Measurements from ENCODE around the gene EPHB2.
"Not testable (repeated sequence)": the region's sequence is repeated elsewhere in the genome, so short reads cannot be mapped to it uniquely, and the experiment has no call there.

The EPHB2 gene

DNA sequence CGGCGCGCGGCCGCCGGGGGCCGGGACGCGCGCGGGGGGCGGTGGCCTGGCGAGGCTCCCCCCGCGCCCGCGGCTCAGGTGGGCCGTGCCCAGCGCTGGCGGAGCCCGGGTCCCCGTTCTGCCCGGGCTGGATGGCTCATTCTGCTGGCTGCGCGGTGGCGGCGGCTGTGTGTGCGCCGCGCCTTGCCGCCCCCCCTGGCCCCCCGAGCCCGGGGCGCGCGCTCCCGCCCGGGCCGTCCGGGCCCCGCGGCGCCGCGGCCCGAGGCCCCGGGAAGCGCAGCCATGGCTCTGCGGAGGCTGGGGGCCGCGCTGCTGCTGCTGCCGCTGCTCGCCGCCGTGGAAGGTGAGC, at the start of gene EPHB2:
Gene EPHB2, plus strand, starts transcription at position 139 of the 349 bp plus-strand sequence. Its CDS starts 144 bp downstream, at position 283.
- no peak for DNase-seq (ENCODE audit: low read depth)

DNA sequence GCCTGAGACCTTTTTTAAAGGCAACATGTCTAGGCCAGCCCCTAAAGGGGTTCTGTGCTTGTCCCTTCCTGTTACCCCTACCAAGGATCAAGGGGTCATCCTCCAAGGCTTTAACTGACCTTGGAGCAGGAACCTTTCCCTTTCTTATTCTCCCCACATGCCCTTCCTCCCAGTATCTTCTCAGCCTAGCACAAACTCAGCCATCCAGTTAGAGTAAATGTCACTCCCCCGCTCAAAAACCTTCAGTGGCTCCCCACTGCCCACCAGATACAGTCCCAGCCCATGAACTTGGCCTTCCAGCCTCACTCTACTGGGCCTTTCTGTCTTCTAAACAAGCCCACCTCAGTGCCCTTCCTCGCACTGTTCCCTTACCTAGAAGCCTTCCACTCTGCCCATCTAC, 48.8 kb upstream of the EPHB2 start:
- DNase-seq (ENCODE audit: low read depth) = no peak

DNA sequence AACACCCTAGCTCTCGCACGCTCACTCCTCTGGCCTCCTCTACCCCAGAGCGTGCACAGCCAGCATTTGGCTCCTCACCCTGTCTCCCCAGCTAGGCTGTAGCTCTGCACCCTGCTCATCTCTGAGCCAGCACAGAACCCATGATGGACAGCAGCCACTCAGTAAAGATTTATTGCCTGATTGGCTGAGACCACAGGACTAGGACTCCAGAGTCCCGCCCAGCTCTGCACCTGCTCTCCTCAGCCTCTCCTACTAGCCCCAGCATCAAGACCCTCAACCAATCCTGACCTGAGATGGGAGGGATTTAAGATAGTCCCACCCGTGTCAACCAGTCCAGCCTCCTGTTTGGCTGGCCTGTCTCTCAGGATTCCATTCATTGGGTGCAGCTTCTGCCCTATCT, 48.3 kb upstream of the EPHB2 start:
- DNase-seq (ENCODE audit: low read depth) = no peak

DNA sequence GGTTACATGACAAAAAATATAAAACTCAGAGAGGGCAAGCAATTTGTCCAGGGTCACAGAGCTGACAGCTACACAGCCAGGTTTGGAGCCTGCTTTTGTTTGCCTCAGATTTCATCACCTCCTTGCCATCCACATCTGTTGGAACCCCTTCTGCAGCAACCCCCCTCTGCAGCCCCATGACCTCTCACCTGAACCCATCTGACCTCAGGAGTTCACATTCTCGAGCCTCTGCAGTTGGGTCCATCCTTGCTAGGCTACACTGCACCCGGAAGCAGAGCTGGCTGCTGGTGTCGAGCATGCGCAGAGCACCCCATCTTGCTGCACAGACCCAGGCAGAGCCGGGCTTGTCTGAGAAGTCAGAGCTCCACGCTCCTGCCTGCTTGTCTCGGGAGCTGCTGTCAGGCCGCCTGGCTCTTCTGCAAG, 47.6 kb upstream of the EPHB2 start:
- no peak for DNase-seq (ENCODE audit: low read depth)

DNA sequence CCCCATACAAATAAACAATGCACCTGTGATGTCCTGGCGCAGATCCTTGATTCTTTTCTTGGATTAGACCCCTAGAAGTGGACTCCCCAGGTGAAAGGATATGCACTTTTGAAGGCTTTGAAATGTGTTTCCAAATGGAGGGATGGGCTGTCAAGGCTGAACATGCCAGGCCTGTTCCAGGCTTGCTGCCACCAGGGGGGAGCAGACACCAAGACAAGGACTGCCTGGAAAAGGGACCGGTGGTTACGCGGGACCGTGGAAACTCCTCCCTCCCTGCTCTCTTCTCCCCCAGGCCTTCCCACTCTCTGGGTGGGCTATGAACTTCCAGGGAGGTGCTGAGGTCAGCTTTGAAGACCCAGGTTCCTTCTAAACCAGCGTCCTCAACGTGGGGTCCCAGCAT, 44.9 kb upstream of the EPHB2 start:
- DNase-seq (ENCODE audit: low read depth) = no peak

DNA sequence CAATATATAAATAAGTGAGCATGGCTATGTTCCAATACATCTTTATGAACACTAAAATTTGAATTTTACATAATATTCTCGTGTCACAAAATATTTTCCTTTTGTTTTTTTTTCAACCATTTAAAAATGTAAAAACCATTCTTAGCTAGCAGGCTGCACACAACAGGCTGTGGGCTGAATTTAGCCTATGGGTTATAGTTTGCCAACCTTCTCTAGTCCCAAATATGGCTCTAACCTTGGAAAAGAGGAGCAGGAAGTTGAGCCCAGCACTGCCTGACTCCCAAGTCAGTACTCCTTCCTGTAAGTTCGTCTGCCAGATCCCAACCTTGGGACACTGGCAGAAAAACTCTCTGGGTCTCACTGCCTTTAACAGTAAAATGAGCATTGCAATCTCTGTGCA, 44.2 kb upstream of the EPHB2 start:
- no peak for DNase-seq (ENCODE audit: low read depth)

DNA sequence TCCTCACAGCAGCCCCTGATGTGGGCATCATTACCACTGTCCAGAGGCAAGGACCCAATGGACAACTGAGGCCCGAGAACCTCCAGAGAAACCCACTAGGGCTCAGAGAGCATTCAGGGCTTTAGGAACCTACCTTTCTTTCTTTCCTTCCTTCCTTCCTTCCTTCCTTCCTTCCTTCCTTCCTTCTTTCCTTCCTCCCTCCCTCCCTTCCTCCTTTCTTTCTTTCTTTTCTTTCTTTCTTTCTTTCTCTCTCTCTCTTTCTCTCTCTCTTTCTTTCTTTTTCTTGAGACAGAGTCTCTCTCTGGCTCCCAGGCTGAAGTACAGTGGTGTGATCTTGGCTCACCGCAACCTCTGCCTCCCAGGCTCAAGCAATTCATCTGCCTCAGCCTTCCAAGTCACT, 41.8 kb upstream of the EPHB2 start:
- not testable (repeated sequence) for DNase-seq (ENCODE audit: low read depth)

DNA sequence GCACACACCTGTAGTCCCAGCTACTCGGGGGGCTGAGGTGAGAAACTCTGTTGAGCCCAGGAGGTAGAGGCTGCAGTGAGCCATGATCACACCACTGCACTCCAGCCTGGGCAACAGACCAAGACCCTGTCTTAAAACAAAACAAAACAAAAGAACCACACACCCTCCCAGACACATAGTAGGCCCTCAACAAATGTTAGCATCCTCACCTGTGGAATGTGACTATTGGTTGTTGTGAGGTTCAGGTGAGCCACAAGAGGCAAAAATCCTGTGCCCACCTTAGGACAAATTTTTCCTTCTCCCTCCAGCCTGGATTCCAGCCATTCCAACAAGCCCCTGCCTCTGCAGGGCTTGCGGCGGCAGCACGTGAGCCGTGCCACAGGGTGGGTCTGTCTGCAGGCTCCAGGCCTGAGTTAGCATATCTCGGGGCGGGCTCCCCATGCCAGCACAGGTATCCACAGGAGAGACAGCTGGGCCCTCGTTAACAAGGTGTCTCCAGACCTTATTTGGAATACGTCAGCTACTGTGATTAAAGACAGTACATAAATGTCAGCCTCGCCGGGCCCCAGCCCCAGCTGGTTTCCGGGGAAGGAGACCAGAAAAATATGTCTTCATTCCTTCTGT, 40.2 kb upstream of the EPHB2 start:
- DNase-seq (ENCODE audit: low read depth) = no peak

DNA sequence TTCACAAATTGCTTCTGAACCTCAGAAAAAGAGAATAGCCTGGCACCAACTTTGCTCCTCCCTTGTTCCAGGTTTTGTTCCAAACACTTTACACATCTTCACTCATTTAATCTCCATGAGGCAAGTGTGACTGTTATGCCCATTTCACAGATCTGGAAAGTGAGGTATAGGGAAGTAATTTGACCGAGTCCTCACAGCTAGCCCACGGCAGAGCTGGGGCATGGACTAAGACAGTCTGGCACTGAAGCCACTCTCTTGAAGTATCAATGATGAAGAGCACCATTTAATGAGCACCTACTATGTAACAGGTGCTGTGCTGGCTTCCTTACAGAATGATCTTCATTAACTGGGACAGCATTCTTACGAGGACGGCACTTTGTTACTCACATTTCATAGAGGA, 38.6 kb upstream of the EPHB2 start:
- no peak for DNase-seq (ENCODE audit: low read depth)

DNA sequence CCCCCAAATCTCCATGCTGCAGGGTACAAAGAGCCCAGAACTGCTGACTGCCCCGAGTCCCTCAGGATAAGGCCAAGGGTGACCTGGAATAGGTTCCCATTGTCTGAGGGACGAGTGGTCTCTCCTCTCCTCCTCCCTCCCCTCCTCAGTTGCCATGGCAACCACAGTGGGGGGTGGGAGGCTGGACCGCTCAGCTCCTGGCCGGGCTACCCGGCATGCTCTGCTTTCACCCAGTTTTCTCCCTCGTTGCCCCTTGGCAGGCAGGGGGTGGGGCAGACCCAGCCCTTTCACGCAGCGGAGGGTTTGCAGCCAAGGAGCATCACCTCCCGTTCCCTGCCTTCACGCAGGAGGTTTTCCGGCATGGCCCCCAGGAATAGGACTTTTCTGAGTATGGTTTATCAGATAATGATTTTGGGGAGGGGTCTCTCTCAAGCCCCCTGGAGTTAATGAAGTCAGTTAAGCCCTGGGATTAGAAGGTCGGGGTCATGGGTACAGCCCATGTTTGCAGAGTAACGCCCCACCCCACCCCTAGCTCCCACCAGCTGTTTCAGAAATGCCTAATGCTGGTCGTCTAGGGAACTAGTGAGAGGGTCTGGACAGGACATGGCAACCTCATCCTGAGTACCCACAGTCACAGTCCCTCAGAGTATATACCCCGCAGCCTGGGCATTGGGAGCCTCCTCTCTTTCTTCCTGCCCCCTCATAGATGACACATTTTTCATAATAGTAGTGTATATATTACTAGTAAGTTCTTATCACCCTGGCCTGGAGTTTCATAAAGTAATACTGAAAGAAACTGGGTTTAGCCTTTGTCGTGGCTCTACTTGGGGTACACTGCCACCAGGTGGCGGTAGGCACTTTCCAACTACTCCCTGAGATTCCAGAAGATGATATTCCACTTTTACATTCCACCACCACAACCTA, 36.9 kb upstream of the EPHB2 start:
- DNase-seq (ENCODE audit: low read depth) = peak; percentile 7

DNA sequence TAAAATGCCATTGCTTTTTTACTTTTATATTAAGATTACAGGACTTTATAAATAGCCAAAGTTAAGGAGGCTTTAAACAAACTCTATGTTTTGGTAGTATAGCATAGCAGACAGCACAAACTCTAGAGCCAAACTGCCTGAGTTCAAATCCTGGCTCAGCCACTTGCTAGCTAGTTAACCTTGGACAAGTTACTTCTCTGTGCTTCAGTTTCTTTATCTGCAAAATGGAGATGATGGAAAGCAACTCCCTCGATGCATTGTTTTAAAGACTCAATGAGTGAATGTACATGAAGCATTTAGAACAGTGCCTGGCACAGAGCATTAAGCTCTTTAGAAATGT, 36.3 kb upstream of the EPHB2 start:
- no peak for DNase-seq (ENCODE audit: low read depth)

DNA sequence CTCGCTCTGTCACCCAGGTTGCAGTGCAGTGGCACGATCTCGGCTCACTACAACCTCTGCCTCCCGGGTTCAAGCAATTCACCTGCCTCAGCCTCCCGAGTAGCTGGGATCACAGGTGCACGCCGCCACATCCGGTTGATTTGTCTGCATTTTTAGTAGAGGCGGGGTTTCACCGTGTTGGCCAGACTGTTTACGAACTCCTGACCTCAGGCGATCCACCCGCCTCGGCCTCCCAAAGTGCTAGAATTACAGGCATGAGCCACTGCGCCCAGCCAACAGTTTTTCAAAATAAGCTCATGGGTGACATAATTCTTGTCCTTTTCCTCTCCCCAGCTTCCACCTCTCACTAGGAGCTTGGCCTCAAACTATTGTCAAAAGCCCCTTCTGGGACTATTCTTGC, 34.5 kb upstream of the EPHB2 start:
- DNase-seq (ENCODE audit: low read depth) = not testable (repeated sequence)

DNA sequence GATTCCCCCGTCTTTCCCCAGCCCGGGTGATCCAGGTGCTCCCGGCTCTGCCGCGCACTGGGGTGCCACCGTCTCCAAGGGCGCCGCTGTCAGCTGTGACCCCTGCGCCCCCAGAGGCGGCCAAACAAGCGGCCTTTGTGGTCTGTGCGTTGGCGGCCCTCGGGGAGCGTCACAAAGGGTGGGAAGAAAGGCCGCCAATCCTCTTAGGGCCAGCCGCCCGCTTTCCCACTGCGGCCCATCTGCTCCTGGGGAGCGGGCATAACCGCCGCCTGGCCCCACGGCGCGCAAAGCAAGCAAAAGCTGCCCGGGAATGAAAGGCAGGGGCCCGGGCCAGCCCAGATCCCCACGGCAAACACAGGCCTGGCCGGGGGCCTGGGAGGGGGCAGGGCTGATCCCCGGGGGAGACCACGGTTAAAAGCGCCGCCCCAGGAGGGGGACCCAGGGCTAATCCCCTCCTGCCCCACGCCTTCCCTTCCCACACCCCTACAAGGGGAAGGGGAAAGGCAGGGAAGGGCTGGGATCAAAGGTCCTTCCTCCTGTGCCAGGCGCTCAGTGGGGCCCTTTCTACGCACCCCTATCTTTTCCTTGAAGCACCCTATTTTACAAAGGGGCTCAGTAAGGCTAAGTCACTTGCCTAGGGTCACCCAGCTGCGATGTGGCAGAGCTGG, 33.6 kb upstream of the EPHB2 start:
- DNase-seq (ENCODE audit: low read depth) = no peak

DNA sequence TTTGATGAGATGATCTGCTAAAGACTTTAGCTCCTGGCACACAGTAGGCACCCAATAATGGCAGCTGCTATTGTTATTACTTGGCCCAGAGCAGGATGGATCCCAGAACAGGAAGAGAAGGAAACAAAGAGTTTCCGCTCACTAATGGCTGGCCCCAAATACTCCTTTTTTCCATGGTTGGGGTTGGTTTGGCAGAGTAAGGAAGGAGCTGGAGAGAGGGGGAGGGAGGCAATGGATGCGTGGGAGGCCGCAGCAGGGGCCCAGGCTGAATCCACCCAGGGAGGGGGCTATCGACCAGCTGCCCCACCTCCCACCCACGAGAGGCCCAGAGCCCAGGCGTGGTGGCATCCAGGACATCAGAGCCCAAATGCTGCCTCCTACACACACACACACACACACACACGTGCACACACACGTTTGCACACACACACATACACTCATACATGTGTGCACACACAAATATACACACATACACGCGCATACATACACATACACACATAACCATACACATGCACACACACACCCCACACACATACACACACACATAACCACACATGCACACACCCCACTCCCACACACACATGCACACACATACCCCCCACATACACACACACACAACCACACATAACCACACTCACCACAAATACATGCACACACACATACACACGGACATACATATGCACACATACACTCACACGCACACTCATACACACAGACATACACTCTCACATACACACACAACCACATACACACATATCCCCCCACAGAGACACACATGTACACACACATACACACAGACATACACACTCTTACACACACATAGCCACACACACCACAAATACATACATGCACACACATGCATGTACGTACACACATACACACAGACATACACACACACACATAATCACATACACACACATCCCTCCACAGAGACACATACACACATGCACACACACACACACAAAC, 32.4 kb upstream of the EPHB2 start:
- DNase-seq (ENCODE audit: low read depth) = no peak

DNA sequence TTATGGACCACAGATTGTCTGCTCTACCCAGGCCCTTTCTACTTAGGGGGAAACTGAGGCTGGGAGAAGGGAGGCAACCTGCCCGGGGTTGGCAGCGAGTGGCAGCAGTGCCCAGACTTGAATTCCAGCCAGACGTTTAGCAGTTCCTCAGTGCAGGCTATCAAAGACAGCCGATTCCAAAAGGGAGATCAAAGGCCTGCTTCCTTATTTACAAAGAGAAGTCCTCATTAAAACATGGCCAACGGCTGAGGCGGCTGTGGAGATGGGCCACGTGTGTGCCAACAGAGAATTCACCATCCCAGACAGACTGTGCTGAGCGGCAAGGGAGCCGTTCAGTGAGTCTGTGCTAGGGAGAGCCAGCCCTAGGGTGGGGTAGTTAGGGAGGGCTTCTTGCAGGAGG, 29.9 kb upstream of the EPHB2 start:
- DNase-seq (ENCODE audit: low read depth) = no peak

DNA sequence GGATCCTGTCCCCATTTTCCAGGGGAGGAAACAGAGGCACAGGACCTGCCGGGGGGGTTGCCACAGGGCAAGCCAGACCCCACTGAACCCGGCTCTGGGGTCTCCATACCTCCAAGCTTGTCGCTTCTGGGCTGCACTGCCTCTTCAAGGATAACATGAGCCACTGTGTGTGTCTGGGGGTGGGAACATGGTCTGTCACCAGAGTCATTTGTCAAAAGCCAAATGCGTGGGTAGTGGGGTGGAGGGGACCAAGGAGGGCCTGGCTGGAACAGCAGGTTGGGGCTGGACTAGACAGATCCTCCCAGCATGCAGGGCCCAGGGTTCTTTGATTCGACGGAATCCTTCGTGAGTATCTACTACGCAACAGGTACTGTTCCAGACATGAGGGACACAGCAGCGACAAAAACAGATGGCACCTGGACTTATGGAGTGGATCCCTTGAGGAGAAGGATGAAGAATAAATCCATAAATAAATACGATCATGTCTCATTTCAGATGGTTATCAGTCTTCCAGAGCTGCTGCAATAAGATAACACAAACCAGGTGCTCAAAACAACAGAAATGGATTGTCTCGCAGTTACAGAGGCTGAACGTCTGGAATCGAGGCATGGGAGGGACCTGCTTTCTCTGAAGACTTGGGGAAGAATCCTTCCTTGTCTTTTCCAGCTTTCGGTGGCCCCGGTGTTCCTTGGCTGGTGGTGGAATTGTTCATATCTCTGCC, 28.9 kb upstream of the EPHB2 start:
- DNase-seq (ENCODE audit: low read depth) = no peak

DNA sequence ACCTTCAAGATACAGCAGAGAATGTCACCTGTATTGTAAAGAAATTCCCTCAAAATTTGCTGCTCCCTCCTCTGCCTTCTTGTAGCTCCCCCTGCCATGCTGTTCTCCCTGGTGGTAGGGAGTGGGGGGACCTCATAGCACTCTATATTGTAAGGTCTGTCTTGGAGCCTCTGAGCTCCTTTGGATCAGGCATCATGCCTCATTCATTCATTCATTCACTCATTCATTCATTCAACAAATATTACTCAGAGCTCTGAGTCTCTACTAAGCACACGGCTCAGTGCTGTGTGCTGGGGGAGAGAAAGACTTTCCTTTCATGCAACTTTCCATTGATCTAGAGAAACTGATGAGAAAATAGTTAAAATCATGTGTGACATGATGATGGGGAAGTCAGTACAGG, 27.1 kb upstream of the EPHB2 start:
- DNase-seq (ENCODE audit: low read depth) = no peak

DNA sequence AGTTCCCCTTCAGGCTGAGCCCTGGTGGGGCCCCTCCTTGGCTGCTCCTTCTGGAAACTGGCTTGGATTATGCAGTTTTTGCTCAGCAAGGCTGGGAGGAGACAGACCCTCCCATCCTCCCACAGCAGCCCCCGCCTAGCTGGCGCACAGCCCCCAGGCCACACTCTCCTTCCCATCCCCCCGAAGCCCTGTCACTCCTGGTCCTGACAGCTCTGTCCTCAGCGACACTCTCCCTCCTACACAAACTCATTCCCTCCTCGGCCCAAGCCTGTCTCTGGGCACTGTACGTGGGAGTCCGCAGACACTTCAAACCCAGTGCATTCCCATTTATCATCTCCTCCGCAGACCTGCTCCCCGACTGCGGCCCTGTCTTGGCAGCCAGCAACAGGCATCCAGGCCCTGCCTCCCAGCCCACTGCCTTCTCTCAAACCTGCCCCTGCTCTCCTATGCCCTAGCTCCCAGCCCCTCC, 25.0 kb upstream of the EPHB2 start:
- DNase-seq (ENCODE audit: low read depth) = no peak

DNA sequence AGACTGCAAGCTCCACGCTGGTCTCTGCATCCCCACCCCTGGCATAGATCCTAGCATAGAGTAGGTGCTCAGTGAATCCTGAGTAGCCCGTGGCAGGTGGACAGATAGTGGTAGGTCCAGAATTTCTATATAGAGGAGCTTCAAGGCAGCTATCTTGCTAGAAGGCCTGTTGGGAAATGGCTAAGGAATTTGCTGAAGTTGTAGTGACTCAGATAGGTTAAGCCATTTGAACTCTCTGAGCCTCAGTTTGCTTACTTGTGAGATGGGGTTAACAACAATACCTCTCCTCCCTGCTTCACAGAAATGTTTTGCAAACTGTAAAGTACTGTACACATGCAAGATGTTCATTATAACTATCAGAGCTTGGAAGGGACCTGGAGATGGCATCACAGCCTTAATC, 23.4 kb upstream of the EPHB2 start:
- no peak for DNase-seq (ENCODE audit: low read depth)

DNA sequence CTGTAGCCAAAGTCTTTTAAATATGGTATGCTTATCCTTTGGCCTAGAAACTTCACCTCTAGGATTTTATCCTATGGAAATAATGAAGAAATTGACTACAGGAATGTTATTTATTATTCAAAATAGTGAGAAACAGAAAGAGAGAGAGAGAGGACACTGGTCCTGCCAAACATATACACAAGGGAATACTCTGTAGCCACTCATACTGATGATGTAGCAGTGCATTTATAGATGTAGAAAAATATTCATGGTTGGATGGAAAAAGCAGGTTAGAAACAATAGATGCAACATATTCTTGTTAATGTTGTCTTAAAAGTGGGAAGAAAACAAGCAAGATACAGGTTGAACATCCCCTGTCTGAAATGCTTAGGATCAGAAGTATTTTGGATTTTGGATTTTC, 22.2 kb upstream of the EPHB2 start:
- DNase-seq (ENCODE audit: low read depth) = no peak

DNA sequence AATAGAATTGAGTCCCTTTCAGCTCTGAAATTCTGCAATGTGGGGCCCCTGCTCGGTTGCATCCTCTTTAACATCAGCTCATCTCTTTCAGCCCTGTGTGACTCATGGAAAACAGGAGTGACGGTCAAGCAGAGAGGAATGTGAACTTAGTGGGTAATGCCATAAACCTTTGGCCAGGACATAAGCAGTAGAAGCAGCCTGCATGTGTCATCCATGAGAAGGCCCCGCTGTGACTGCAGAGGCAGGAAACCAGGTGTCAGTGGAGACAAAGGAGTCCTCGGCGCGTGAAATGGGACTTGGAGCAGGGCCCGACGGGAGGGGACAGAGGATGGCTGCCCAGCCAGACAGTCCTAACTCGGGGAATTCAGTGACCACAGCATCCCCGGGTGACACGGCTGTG, 21.1 kb upstream of the EPHB2 start:
- DNase-seq (ENCODE audit: low read depth) = peak; percentile 78
